CD4-positive, alpha-beta T cell (primary cell): ENCODE results near the gene MUC6. TPM values are rescaled to one million over a fixed set of nuclear protein-coding genes. Genes with fewer than 3 reads are reported as not detected.

Source experiments
- ATAC-seq: fragments of 200-7000 bp; cut with Tn5 transposase; one replicate; pipeline ENCODE4 v1.10.0; 2022; ENCODE audit warnings: mild to moderate bottlenecking; ENCODE audit not compliant: poor library complexity
- CTCF ChIA-PET: fragments of 350-600 bp; sonication (Branson Sonifier 250); formaldehyde crosslinking; loops from one replicate; lab custom pipeline; 2021; ENCODE audit warnings: antibody characterized with exemption, inconsistent platforms; lab: Charles Lee
- POLR2A ChIA-PET: fragments of 350-600 bp; sonication (Branson Sonifier 250); formaldehyde crosslinking; loops from one replicate; lab custom pipeline; 2021; ENCODE audit warnings: antibody characterized with exemption, inconsistent platforms; lab: Charles Lee
- DNase-seq, 14 experiments: peaks; one replicate each; pipeline ENCODE4 v3.0.0-alpha.2; 2013 to 2020; ENCODE audit warnings: mixed read lengths in 2 of 14
- H3K27ac ChIP-seq, 2 donors: one replicate each; pipeline versions ENCODE4 v1.5.1 to v1.7.0; 2013; ENCODE audit warnings: low read length in 2 of 2, low read depth in 1 of 2, mild to moderate bottlenecking in 1 of 2
- H3K27me3 ChIP-seq, 2 experiments: 1 replicate in 1 of 2; 2 replicates in 1 of 2; pipeline versions ENCODE4 v1.6.1 to v1.7.0; 2013; ENCODE audit warnings: low read length in 2 of 2, control low read depth in 1 of 2, mild to moderate bottlenecking in 1 of 2, moderate library complexity in 1 of 2; ENCODE audit not compliant: insufficient read depth in 2 of 2, control insufficient read depth in 1 of 2
- H3K36me3 ChIP-seq: one replicate; pipeline ENCODE4 v1.6.1; 2013; ENCODE audit warnings: low read length, control low read depth; ENCODE audit not compliant: insufficient read depth
- H3K4me1 ChIP-seq: one replicate; pipeline ENCODE4 v1.6.1; 2013; ENCODE audit warnings: low read length, control low read depth; ENCODE audit not compliant: insufficient read depth
- H3K4me3 ChIP-seq: one replicate; pipeline ENCODE4 v1.5.1; 2013; ENCODE audit warnings: mild to moderate bottlenecking, low read length, moderate library complexity
- H3K9me3 ChIP-seq, 2 experiments: 1 replicate in 1 of 2; 2 replicates in 1 of 2; pipeline versions ENCODE4 v1.6.1 to v1.7.0; 2013; ENCODE audit warnings: low read length in 2 of 2, mild to moderate bottlenecking in 2 of 2, control low read depth in 1 of 2, moderate library complexity in 1 of 2; ENCODE audit not compliant: control insufficient read depth in 1 of 2, insufficient read depth in 1 of 2
- H3K27ac Mint-ChIP-seq: one replicate; pipeline ENCODE4 v1.8.0; 2020; ENCODE audit warnings: mixed read lengths
- H3K27me3 Mint-ChIP-seq: one replicate; pipeline ENCODE4 v1.8.0; 2021; ENCODE audit warnings: mixed read lengths
- H3K36me3 Mint-ChIP-seq: one replicate; pipeline ENCODE4 v1.8.0; 2021; ENCODE audit warnings: low read depth, mixed read lengths
- H3K4me1 Mint-ChIP-seq: one replicate; pipeline ENCODE4 v1.8.0; 2021; ENCODE audit warnings: low read depth, mixed read lengths
- H3K4me3 Mint-ChIP-seq: one replicate; pipeline ENCODE4 v1.8.0; 2020; ENCODE audit warnings: mild to moderate bottlenecking, mixed read lengths
- H3K9me3 Mint-ChIP-seq: one replicate; pipeline ENCODE4 v1.8.0; 2020; ENCODE audit warnings: mixed read lengths
- CTCF ChIP-seq: fragments of 200-600 bp; IDR thresholded peaks from one replicate; pipeline ENCODE4 v1.8.0; 2022; ENCODE audit warnings: antibody characterized with exemption, mild to moderate bottlenecking
- intact Hi-C, 2 experiments: fragments of 100-400 bp; cut with DNase I in 1 of 2; cut with micrococcal nuclease in 1 of 2; formaldehyde crosslinking; loops; one replicate each; pipeline versions ENCODE4 v1.15.1 to v1.9.0; 2023 to 2025; cut with DNase I, micrococcal nuclease
- total RNA-seq, 174 experiments: library from RNA in 2 of 174; stranded (reverse) in 2 of 174; gene quantifications; one replicate each; pipeline ENCODE4 v1.2.3 and lab custom pipeline; 2021 to 2026

The MUC6 gene
- total RNA-seq, 2 experiments from 2014 or later = not detected

GRCh38 chr11:972523-973211, 63.9 kb downstream of the MUC6 start:
- Histone ChIP-seq H3K36me3 (peaks cover 57% of the 10 kb centered on the region), H3K27ac (no peak overlapping the region), H3K9me3 (no peaks in the 10 kb centered on the region), H3K4me3 (no peak overlapping the region), H3K4me1 (peaks cover 36% of the 10 kb centered on the region), H3K27me3 (no peaks in the 10 kb centered on the region)
- ChIA-PET CTCF (no interaction called here), POLR2A (no interaction called here)
- H3K4me1 Mint-ChIP-seq = peaks cover 28% of the 10 kb centered on the region
- ATAC-seq = no peak
- peaks cover 68% of the 10 kb centered on the region for H3K36me3 Mint-ChIP-seq
- H3K4me3 Mint-ChIP-seq = no peak overlapping the region
- intact Hi-C loops = no loop called here
- no peak overlapping the region for H3K27ac Mint-ChIP-seq
- TF ChIP-seq CTCF = no peak
- H3K9me3 Mint-ChIP-seq = no peaks in the 10 kb centered on the region
- no peaks in the 10 kb centered on the region for H3K27me3 Mint-ChIP-seq
- DNase-seq = no peak

- Mint-ChIP-seq H3K4me3 (no peak overlapping the region), H3K4me1 (peaks cover 28% of the 10 kb centered on the region), H3K9me3 (no peaks in the 10 kb centered on the region), H3K36me3 (peaks cover 62% of the 10 kb centered on the region), H3K27ac (peak overlapping the region; percentile 76), H3K27me3 (no peaks in the 10 kb centered on the region)
- peaks cover 38% of the 10 kb centered on the region for H3K4me1 ChIP-seq
- ATAC-seq (no peak), DNase-seq (no peak)
- no peaks in the 10 kb centered on the region for H3K9me3 ChIP-seq
- H3K27ac ChIP-seq = no peak overlapping the region
- H3K36me3 ChIP-seq = peaks cover 49% of the 10 kb centered on the region
- POLR2A ChIA-PET = no interaction called here
- no peak for TF ChIP-seq CTCF
- intact Hi-C loops = no loop called here
- CTCF ChIA-PET = no interaction called here
- no peak overlapping the region for H3K4me3 ChIP-seq
- H3K27me3 ChIP-seq = no peaks in the 10 kb centered on the region
Measured at GRCh38 chr11:971731-972365, 64.7 kb downstream of the MUC6 start.

- H3K9me3 ChIP-seq = no peaks in the 10 kb centered on the region
- intact Hi-C loops = no loop called here
- POLR2A ChIA-PET = no interaction called here
- DNase-seq (no peak), ATAC-seq (no peak)
- no peaks in the 10 kb centered on the region for H3K9me3 Mint-ChIP-seq
- peaks cover 27% of the 10 kb centered on the region for H3K4me1 Mint-ChIP-seq
- CTCF ChIA-PET = no interaction called here
- H3K36me3 Mint-ChIP-seq = peaks cover 62% of the 10 kb centered on the region
- H3K36me3 ChIP-seq = peaks cover 45% of the 10 kb centered on the region
- peaks cover 38% of the 10 kb centered on the region for H3K4me1 ChIP-seq
- H3K27ac ChIP-seq = no peak overlapping the region
- H3K27me3 Mint-ChIP-seq = no peaks in the 10 kb centered on the region
- H3K4me3 Mint-ChIP-seq = no peak overlapping the region
- peak overlapping the region; percentile 76 for H3K27ac Mint-ChIP-seq
- no peaks in the 10 kb centered on the region for H3K27me3 ChIP-seq
- no peak for TF ChIP-seq CTCF
- H3K4me3 ChIP-seq = no peak overlapping the region
Measured at GRCh38 chr11:971092-971690, 65.3 kb downstream of the MUC6 start.
